EL (cell line): ENCODE results near the gene PLA2G2D.

Experiments used
- DNase-seq: peaks from one replicate; pipeline ENCODE4 v3.0.0-alpha.2; 2016

Gene PLA2G2D

GRCh38 chr1:20119347-20119746, at the start of gene PLA2G2D:
TSS of gene PLA2G2D (minus strand) at chr1:20119536. CDS start at chr1:20119498, 38 bp downstream.
- no peak for DNase-seq

- no peak for DNase-seq
Observed at GRCh38 chr1:20168564-20169491, 49.5 kb upstream of the PLA2G2D start.

GRCh38 chr1:20167126-20167525, 47.8 kb upstream of the PLA2G2D start:
- DNase-seq: no peak

- DNase-seq: peak; percentile 3
Observed at GRCh38 chr1:20166051-20166450, 46.7 kb upstream of the PLA2G2D start.

- no peak for DNase-seq
Observed at GRCh38 chr1:20165522-20165951, 46.2 kb upstream of the PLA2G2D start.

GRCh38 chr1:20164694-20165202, 45.4 kb upstream of the PLA2G2D start:
- no peak for DNase-seq

GRCh38 chr1:20160034-20160433, 40.7 kb upstream of the PLA2G2D start:
- no peak for DNase-seq

- no peak for DNase-seq
Observed at GRCh38 chr1:20158358-20159070, 39.2 kb upstream of the PLA2G2D start.

GRCh38 chr1:20154301-20154831, 35.0 kb upstream of the PLA2G2D start:
- no peak for DNase-seq

GRCh38 chr1:20153000-20153418, 33.7 kb upstream of the PLA2G2D start:
- DNase-seq: no peak

GRCh38 chr1:20152599-20152930, 33.2 kb upstream of the PLA2G2D start:
- no peak for DNase-seq

GRCh38 chr1:20151906-20152598, 32.7 kb upstream of the PLA2G2D start:
- DNase-seq: peak; percentile 78

- no peak for DNase-seq
Observed at GRCh38 chr1:20150969-20151368, 31.6 kb upstream of the PLA2G2D start.

- DNase-seq: no peak
Observed at GRCh38 chr1:20150326-20150705, 31.0 kb upstream of the PLA2G2D start.

GRCh38 chr1:20149601-20150325, 30.4 kb upstream of the PLA2G2D start:
- DNase-seq: no peak

- DNase-seq: no peak
Observed at GRCh38 chr1:20148571-20149500, 29.5 kb upstream of the PLA2G2D start.

- no peak for DNase-seq
Observed at GRCh38 chr1:20147846-20148570, 28.7 kb upstream of the PLA2G2D start.

GRCh38 chr1:20143734-20144565, 24.6 kb upstream of the PLA2G2D start:
- DNase-seq: no peak

GRCh38 chr1:20143318-20143717, 24.0 kb upstream of the PLA2G2D start:
- no peak for DNase-seq
